MM.1S (cell line): ENCODE results near the gene TSC22D4.

Experiments
- EZH2 ChIP-seq: fragments of 300-600 bp; sonication (generic); optimal IDR thresholded peaks from 2 replicates; pipeline ENCODE3; 2017; ENCODE audit warnings: low read depth, mild to moderate bottlenecking, antibody characterized with exemption, low read length, mixed read lengths
- EZH2phosphoT487 ChIP-seq: fragments of 300-600 bp; sonication (generic); IDR thresholded peaks from 2 replicates; pipeline ENCODE4 v1.6.1; 2018; ENCODE audit warnings: antibody characterized with exemption, low read length
- TF ChIP-seq, protein P1 (sequence below): fragments of 300-600 bp; sonication (generic); IDR thresholded peaks from 2 replicates; pipeline ENCODE4 v1.5.1; 2016; ENCODE audit warnings: antibody characterized with exemption, low read length, mixed read lengths

DNA sequence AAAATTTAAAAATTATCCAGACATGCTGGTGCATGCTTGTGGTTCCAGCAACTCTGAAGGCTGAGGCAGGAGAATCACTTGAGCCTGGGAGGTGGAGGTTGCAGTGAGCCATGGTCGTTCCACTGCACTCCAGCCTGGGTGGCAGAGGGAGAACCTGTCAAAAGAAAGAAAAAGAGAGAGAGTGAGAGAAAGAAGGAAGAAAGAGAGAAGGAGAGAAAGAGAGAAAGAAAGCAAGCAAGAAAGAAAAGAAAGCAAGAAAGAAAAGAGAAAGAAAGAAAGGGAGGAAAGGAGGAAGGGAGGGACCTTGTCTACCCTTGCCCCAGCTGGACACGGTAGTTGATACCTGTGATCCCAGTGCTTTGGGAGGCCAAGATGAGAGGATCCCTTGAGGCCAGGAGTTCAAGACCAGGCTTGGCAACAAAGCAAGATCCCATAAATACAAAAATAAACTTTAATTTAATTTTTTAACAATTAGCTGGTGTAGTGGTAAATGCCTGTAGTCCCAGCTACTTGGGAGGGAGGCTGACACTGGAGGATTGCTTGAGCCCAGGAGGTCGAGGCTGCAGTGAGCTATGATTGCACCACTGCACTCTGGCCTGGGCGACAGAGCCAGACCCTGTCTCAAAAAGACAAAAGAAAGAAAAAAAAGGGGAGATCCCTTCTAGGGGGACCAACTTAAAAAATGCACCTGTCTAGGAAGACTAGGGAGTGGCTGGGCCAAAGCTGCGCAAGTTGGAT, 13.9 kb upstream of the TSC22D4 start:
- TF ChIP-seq, protein P1, sequence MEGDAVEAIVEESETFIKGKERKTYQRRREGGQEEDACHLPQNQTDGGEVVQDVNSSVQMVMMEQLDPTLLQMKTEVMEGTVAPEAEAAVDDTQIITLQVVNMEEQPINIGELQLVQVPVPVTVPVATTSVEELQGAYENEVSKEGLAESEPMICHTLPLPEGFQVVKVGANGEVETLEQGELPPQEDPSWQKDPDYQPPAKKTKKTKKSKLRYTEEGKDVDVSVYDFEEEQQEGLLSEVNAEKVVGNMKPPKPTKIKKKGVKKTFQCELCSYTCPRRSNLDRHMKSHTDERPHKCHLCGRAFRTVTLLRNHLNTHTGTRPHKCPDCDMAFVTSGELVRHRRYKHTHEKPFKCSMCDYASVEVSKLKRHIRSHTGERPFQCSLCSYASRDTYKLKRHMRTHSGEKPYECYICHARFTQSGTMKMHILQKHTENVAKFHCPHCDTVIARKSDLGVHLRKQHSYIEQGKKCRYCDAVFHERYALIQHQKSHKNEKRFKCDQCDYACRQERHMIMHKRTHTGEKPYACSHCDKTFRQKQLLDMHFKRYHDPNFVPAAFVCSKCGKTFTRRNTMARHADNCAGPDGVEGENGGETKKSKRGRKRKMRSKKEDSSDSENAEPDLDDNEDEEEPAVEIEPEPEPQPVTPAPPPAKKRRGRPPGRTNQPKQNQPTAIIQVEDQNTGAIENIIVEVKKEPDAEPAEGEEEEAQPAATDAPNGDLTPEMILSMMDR: no peak
- TF ChIP-seq EZH2 (no peak), EZH2phosphoT487 (no peak)
